ENCODE results near the gene OR2V1.
"Not testable (repeated sequence)": the region's sequence is repeated elsewhere in the genome, so short reads cannot be mapped to it uniquely, and the experiment has no call there.

The OR2V1 gene

DNA sequence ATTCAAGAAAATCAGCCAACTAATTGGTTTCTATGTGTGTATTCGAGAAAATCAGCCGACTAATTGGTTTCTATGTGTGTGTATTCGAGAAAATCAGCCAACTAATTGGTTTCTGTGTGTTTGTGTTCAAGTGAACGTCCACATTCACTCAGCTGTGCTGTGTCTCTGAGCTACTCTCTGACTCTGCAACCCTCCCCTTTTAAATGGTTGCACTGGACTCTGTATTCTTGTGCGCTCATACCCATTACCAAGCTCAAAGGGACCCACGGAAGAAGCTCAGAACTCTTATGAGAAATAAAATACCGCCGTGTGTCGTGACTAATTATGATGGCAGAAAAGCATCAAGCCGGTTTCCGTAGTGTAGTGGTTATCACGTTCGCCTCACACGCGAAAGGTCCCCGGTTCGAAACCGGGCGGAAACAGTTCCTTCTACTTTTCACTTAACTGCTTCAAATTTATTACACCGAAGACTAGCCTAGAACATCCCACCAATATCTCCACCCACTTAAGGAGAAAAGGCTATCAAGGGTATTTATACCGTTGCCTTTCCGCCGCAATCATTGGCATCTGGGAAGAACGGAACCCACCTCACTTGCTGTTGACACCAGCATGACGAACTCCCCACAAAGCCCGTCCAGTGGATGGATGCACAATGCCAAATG lies 34.1 kb downstream of the OR2V1 start:
- H3K79me2 ChIP-seq (ENCODE audit: insufficient read depth, low read length); DNase-seq: not testable (repeated sequence)

DNA sequence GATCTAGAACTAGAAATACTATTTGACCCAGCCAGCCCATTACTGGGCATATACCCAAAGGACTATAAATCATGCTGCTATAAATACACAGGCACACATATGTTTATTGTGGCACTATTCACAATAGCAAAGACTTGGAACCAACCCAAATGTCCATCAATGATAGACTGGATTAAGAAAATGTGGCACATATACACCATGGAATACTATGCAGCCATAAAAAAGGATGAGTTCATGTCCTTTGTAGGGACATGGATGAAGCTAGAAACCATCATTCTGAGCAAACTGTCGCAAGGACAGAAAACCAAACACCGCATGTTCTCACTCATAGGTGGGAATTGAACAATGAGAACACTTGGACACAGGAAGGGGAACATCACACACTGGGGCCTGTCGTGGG lies 35.8 kb downstream of the OR2V1 start:
- not testable (repeated sequence) for H3K9me3 ChIP-seq (ENCODE audit: insufficient read depth, low read length, severe bottlenecking); H3K9ac ChIP-seq (ENCODE audit: low read depth, low read length); DNase-seq; ATAC-seq (ENCODE audit: insufficient read depth, low read depth); H3K27ac ChIP-seq (ENCODE audit: low read length); H3K36me3 ChIP-seq (ENCODE audit: insufficient read depth, low read length); H3K4me2 ChIP-seq (ENCODE audit: insufficient read depth, low read length); H3K27me3 ChIP-seq (ENCODE audit: insufficient read depth, low read length, poor library complexity); H2AFZ ChIP-seq (ENCODE audit: low read depth, low read length); H3K79me2 ChIP-seq (ENCODE audit: insufficient read depth, low read length); H4K20me1 ChIP-seq (ENCODE audit: insufficient read depth, low read length); H3K4me3 ChIP-seq (ENCODE audit: low read depth in 1 of 2, low read length in 2 of 2); H3K4me1 ChIP-seq (ENCODE audit: insufficient read depth, low read length)

More for the DNA sequence above, 34.1 kb downstream of the OR2V1 start:
- not testable (repeated sequence) for H2AFZ ChIP-seq (ENCODE audit: low read depth, low read length); H3K9me3 ChIP-seq (ENCODE audit: insufficient read depth, low read length, severe bottlenecking); H3K36me3 ChIP-seq (ENCODE audit: insufficient read depth, low read length); H4K20me1 ChIP-seq (ENCODE audit: insufficient read depth, low read length); H3K27me3 ChIP-seq (ENCODE audit: insufficient read depth, low read length, poor library complexity); H3K9ac ChIP-seq (ENCODE audit: low read depth, low read length); H3K27ac ChIP-seq (ENCODE audit: low read length); H3K4me3 ChIP-seq (ENCODE audit: low read depth in 1 of 2, low read length in 2 of 2); ATAC-seq (ENCODE audit: insufficient read depth, low read depth); H3K4me1 ChIP-seq (ENCODE audit: insufficient read depth, low read length); H3K4me2 ChIP-seq (ENCODE audit: insufficient read depth, low read length)

DNA sequence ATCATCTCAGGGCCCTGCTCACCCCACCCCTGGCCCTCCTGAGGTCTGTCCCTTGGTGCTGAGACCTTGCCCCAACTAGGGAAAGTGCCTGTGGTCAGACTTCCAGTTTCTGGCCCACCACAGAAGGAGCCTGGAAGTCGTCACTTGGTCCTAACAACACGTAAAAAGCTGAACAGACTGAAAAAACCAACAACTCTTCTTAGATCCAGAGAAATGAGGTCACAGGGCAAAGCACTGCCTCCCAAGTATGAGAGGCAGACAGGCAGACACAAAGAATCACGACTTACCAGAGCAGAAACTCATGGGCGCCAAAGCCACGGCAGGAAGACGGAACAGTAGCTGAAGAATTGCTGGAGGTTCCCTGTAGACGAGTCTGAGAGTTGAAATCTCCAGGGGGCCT lies 38.5 kb downstream of the OR2V1 start:
- DNase-seq (no peak), ATAC-seq (ENCODE audit: insufficient read depth, low read depth) (no peak)
- Histone ChIP-seq H4K20me1 (ENCODE audit: insufficient read depth, low read length) (no peaks in the 10 kb centered on the region), H3K79me2 (ENCODE audit: insufficient read depth, low read length) (no peaks in the 10 kb centered on the region), H3K4me2 (ENCODE audit: insufficient read depth, low read length) (no peak overlapping the region), H3K4me1 (ENCODE audit: insufficient read depth, low read length) (no peaks in the 10 kb centered on the region), H3K27ac (ENCODE audit: low read length) (no peak overlapping the region), H2AFZ (ENCODE audit: low read depth, low read length) (no peak overlapping the region), H3K4me3 (ENCODE audit: low read depth in 1 of 2, low read length in 2 of 2) (no peak overlapping the region), H3K27me3 (ENCODE audit: insufficient read depth, low read length, poor library complexity) (no peaks in the 10 kb centered on the region), H3K9me3 (ENCODE audit: insufficient read depth, low read length, severe bottlenecking) (no peaks in the 10 kb centered on the region), H3K9ac (ENCODE audit: low read depth, low read length) (no peak overlapping the region), H3K36me3 (ENCODE audit: insufficient read depth, low read length) (no peaks in the 10 kb centered on the region)
- TF ChIP-seq EZH2 (IDR thresholded peaks at IDR 0.05; ENCODE audit: borderline replicate concordance, low read depth, low read length, severe bottlenecking): no peak
- TF ChIP-seq, protein P1, sequence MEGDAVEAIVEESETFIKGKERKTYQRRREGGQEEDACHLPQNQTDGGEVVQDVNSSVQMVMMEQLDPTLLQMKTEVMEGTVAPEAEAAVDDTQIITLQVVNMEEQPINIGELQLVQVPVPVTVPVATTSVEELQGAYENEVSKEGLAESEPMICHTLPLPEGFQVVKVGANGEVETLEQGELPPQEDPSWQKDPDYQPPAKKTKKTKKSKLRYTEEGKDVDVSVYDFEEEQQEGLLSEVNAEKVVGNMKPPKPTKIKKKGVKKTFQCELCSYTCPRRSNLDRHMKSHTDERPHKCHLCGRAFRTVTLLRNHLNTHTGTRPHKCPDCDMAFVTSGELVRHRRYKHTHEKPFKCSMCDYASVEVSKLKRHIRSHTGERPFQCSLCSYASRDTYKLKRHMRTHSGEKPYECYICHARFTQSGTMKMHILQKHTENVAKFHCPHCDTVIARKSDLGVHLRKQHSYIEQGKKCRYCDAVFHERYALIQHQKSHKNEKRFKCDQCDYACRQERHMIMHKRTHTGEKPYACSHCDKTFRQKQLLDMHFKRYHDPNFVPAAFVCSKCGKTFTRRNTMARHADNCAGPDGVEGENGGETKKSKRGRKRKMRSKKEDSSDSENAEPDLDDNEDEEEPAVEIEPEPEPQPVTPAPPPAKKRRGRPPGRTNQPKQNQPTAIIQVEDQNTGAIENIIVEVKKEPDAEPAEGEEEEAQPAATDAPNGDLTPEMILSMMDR (IDR thresholded peaks at IDR 0.05; ENCODE audit: borderline replicate concordance, extremely low read depth, low read length, poor library complexity, severe bottlenecking): no peak

DNA sequence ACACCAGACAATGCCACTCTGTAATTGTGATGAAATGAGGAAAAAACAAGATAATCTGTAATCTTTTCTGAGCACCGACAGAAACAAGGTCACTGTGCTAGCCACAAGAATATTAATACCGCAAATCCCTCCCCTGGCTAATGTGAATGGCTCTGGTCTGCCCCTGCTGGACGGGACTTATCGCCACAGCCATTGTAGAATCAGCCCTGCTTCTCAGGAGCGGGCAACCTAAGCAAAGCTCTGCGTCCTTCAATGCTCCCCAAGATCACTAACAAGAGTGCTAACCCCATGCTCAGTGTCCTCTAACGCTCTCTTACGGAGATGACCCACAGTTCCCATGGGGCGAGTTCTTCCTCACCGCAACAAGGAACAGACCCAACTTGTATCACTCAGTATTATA lies 42.7 kb downstream of the OR2V1 start:
- Histone ChIP-seq H3K27me3 (ENCODE audit: insufficient read depth, low read length, poor library complexity) (no peaks in the 10 kb centered on the region), H4K20me1 (ENCODE audit: insufficient read depth, low read length) (no peaks in the 10 kb centered on the region), H3K9ac (ENCODE audit: low read depth, low read length) (no peak overlapping the region), H2AFZ (ENCODE audit: low read depth, low read length) (no peak overlapping the region), H3K27ac (ENCODE audit: low read length) (no peak overlapping the region), H3K4me1 (ENCODE audit: insufficient read depth, low read length) (no peaks in the 10 kb centered on the region), H3K4me3 (ENCODE audit: low read depth in 1 of 2, low read length in 2 of 2) (no peak overlapping the region), H3K4me2 (ENCODE audit: insufficient read depth, low read length) (no peak overlapping the region), H3K36me3 (ENCODE audit: insufficient read depth, low read length) (no peaks in the 10 kb centered on the region), H3K79me2 (ENCODE audit: insufficient read depth, low read length) (no peaks in the 10 kb centered on the region), H3K9me3 (ENCODE audit: insufficient read depth, low read length, severe bottlenecking) (no peaks in the 10 kb centered on the region)
- no peak for DNase-seq
- TF ChIP-seq, protein P1 (IDR thresholded peaks at IDR 0.05; ENCODE audit: borderline replicate concordance, extremely low read depth, low read length, poor library complexity, severe bottlenecking): peak; percentile 48
- TF ChIP-seq EZH2 (IDR thresholded peaks at IDR 0.05; ENCODE audit: borderline replicate concordance, low read depth, low read length, severe bottlenecking): no peak
- no peak for ATAC-seq (ENCODE audit: insufficient read depth, low read depth)
